Liver (tissue), 3 donors: ENCODE data around the gene FAM111A.

ENCODE experiments used
- ATF3 ChIP-seq: IDR thresholded peaks from 2 replicates; pipeline ENCODE4 v1.6.1; 2016; ENCODE audit warnings: antibody characterized with exemption
- CTCF ChIP-seq: fragments of 150-350 bp; IDR thresholded peaks from 2 replicates; pipeline ENCODE4 v1.5.1; 2017; ENCODE audit warnings: improper control_type of control experiment, low read depth, low read length; ENCODE audit not compliant: missing input control
- EGR1 ChIP-seq, 2 donors: IDR thresholded peaks; 2 replicates each; pipeline ENCODE4 v1.6.1; 2016 to 2018; ENCODE audit warnings: antibody characterized with exemption in 2 of 2, low read depth in 2 of 2
- JUND ChIP-seq, 2 donors: IDR thresholded peaks; 2 replicates each; pipeline ENCODE4 v1.6.1; 2016; ENCODE audit warnings: antibody characterized with exemption in 2 of 2
- REST ChIP-seq: IDR thresholded peaks from 2 replicates; pipeline ENCODE4 v1.6.1; 2016; ENCODE audit warnings: antibody characterized with exemption, mild to moderate bottlenecking
- SP1 ChIP-seq: IDR thresholded peaks from 2 replicates; pipeline ENCODE4 v1.6.1; 2018; ENCODE audit warnings: antibody characterized with exemption, mild to moderate bottlenecking
- YY1 ChIP-seq: IDR thresholded peaks from 2 replicates; pipeline ENCODE4 v1.6.1; 2016; ENCODE audit warnings: antibody characterized with exemption, mild to moderate bottlenecking
- donor health status: healthy.
- donor health status: healthy.

GRCh38 chr11:59197991-59198390, 55.3 kb downstream of the FAM111A start:
- TF ChIP-seq CTCF (no peak), YY1 (no peak), SP1 (no peak), JUND (IDR thresholded peaks at IDR 0.05) (no peak), EGR1 (IDR thresholded peaks at IDR 0.05; ENCODE audit: low read depth in 2 of 2) (no peak), REST (no peak), ATF3 (no peak)
